Hair follicular keratinocyte (primary cell): Measurements from ENCODE around the gene ARMH3. TPM values are rescaled to one million over a fixed set of nuclear protein-coding genes. Genes with fewer than 3 reads are reported as not detected.

Source experiments
- total RNA-seq: library from RNA; depleted of rRNA; stranded (reverse); fragments of >200 nt; gene quantifications from 2 replicates; pipeline ENCODE4 v1.2.3, GENCODE V29; 2015

Gene ARMH3, protein sequence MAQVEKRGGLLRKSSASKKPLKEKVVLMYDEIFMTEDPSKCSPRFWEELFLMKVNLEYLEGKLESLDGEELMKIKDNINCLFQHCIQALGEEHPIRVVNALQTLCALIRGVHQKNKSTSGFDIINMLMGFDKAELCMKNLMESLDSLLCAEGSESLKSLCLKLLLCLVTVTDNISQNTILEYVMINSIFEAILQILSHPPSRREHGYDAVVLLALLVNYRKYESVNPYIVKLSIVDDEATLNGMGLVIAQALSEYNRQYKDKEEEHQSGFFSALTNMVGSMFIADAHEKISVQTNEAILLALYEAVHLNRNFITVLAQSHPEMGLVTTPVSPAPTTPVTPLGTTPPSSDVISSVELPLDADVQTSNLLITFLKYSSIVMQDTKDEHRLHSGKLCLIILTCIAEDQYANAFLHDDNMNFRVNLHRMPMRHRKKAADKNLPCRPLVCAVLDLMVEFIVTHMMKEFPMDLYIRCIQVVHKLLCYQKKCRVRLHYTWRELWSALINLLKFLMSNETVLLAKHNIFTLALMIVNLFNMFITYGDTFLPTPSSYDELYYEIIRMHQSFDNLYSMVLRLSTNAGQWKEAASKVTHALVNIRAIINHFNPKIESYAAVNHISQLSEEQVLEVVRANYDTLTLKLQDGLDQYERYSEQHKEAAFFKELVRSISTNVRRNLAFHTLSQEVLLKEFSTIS
- 6.3 and 8.4 TPM in 2 replicates for total RNA-seq

DNA sequence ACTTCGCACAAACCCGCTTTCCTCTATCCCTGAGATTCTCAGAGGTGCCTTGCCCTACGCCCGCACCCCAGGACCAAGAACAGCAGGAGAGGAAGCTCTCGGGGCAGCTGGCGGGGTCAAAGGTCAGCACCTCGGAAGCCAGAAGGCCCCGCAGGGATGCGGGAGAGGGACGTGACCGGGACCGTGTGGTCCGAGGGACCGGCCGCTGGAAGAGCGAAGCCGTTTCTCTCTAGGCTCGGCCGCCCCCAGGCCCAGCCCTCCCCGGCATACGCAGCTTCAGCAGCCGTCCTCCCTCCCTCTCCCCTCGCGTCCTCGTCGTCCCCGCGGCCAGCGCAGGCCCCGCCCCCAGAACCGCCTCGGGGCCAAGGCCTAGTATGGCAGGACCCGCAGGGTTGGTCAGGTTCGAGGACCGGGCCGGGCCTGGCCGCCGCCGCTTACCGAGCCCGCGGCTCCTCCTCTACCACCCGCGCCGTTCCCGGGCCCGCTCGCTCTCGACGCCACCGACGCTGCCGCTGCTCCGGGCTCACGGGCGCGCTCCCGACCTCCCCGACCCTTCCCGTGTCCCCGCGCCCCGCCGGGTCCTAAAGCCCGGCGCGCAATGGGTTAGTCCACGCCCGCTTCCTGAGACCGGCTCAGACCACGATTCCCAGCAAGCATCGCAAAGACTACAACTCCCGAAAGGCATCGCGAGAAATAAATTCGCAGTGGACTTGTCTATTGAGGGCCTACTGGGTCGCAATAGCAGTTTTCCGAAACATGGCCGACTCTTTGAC lies at the start of gene ARMH3:
TSS of gene ARMH3 (minus strand) at position 527 of the 773 bp plus-strand sequence. CDS start 16,059 bp downstream, outside the sequence.

DNA sequence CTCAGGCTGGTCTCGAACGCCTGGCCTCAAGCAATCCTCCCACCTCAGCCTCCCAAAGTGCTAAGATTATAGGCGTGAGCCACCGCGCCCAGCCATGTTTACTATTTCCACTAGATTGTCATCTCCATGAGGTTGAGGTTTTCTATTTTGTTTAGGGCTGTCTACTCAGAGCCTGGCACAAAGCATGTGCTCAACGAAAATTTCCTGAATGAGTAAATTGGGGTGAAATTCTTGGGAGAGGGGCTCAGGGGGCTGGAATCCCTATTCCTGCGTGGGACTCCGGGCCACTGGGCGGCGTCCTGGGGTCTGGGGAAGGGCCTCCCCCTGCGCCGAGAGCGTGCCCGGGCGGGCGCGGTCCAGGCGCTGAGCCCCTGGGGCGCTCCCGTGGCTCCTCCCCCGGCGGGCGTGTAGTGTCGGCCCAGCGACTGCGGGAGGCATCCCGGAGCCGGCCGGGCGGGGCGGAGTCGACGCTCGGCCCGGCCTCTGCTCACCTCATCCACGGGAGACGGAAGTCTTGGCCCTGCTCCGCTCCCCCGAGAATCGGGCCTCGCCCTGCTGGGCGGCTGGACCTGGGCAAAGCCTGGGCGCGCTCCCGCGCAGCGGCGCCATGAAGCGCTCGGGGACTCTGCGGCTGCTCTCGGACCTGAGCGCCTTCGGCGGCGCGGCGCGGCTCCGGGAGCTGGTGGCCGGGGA lies 9.0 kb upstream of the ARMH3 start, which contains the start of gene HPS6:
TSS of gene HPS6 (plus strand) at position 482 of the 693 bp plus-strand sequence. CDS start at position 608, 126 bp downstream.

DNA sequence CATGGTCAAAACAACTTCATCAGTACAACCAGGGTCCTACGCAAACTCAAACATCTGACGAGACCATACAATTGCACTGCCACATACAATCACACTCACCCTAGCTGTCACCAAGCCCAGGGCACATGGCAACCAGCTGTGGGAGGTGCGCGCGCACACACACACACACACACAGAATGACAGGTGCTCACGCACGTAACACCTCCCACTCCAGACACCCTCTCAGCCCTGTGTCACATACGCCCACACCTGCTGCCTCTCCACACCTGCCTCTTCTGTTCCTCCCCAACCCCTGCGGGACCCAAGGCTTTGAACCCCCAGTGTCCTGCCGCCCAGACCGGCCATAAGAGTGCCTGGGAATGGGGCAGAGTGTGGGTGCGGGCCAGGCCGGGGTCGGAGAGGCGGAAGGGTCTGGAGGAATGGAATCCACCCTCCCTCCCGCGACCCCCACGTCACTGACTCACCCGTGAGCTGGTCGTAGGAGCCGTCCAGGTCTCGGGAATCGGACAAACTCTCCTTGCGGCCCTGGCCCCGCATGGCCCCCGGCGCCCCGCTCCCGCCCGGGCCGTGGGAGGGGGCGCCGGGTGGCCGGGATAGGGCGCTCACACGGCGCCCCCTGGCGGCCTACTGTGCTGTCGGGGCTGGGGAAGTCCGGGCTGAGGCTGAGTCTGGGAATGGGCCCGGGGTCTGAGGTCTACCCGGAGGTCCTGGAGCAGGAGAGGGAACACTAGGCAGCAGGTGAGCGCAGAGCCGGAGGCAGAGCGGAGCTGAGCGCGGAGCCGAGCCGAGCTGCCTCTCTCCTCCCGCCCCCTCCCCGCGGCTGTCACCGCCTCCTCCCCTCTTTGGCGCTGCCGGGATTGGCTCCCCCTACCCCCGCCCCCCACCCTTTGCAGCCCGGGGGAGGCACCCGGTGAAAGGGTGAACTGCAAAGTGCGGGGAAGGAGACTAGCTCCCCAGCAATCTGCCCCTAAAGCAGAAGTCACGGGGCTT lies 212.6 kb downstream of the ARMH3 start, which contains the start of gene KCNIP2:
TSS of gene KCNIP2 (minus strand) at position 769 of the 990 bp plus-strand sequence. CDS start at position 537, 232 bp downstream.

DNA sequence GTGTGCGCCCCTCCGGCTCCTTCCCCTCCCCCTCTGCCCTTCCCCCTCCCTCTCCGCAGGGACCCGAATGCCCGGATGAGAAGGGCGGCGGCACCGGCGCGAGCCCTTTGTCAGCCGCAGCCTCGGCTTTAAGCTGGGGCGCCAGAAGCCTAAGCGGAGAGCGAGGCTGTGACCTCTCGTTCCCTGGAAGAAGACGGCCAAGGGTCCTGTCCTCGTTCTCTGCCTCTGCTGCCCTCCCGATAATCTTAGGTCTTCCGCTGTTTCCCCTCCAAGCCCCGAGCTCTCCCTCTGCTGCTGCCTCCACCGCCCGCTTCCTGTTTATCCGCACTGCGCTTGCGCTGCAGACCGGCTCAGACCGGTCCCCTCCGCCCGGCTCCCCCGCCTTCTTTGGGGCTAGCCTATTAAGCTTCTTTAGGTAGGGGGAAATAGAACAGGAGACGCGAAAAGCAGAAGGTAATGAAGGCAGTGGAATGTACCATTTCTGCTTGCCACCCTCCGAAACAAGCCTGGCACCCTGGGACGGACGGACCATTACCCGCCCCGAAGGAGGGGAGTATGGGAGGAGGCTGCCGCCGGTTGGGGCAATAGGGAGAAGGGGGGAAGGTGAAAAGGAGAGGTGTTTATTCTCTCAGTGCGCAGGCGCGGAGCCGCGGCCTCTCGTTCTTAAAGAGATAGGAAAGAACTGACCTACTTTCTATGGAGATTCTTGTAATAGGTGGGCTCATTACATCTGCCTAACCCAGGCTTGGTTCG lies 237.7 kb downstream of the ARMH3 start, which contains the start of gene OGA:
TSS of gene OGA (minus strand) at position 326 of the 753 bp plus-strand sequence. CDS start 422 bp downstream, outside the sequence.

Other genes starting within 250 kb of the ARMH3 start
- 40.7 and 62.8 TPM in 2 replicates for gene OGA, start 237.7 kb downstream of the ARMH3 start, total RNA-seq
- not detected in 2 replicates for gene KCNIP2, start 212.4 kb downstream of the ARMH3 start, total RNA-seq
- 37.9 and 48.1 TPM in 2 replicates for gene HPS6, start 9.2 kb upstream of the ARMH3 start, total RNA-seq
- gene LDB1, start 64.2 kb upstream of the ARMH3 start, total RNA-seq, result 21.5 and 31.7 TPM in 2 replicates
- gene PPRC1, start 76.9 kb upstream of the ARMH3 start, total RNA-seq, result 19.4 and 28.6 TPM in 2 replicates
- 104 and 155 TPM in 2 replicates for gene NOLC1, start 96.2 kb upstream of the ARMH3 start, total RNA-seq
- 0.23 and 0.27 TPM in 2 replicates for gene ELOVL3, start 170.1 kb upstream of the ARMH3 start, total RNA-seq
- 0.11 and 0.55 TPM in 2 replicates for gene PITX3, start 185.3 kb upstream of the ARMH3 start, total RNA-seq
- gene GBF1, start 189.4 kb upstream of the ARMH3 start, total RNA-seq, result 33.9 and 37.8 TPM in 2 replicates